Gastroesophageal sphincter (tissue), 3 donors: ENCODE measurements around the gene PATJ.

Source experiments
- POLR2A ChIP-seq, 2 donors: fragments of 450-650 bp; IDR thresholded peaks; one replicate each; pipeline ENCODE4 v1.6.1; 2017; ENCODE audit warnings: antibody characterized with exemption in 2 of 2, mild to moderate bottlenecking in 2 of 2, moderate library complexity in 1 of 2
- POLR2AphosphoS5 ChIP-seq: sonication (generic); formaldehyde crosslinking; IDR thresholded peaks from one replicate; pipeline ENCODE4 v1.6.1; 2017; ENCODE audit warnings: antibody characterized with exemption
- TF ChIP-seq, protein P1 (sequence below), 4 experiments: fragments of 200-600 bp in 2 of 4; fragments of 450-650 bp in 2 of 4; sonication (generic) in 1 of 4; IDR thresholded peaks; one replicate each; pipeline ENCODE4 v1.5.1; 2017 to 2019; ENCODE audit warnings: antibody characterized with exemption in 4 of 4, mild to moderate bottlenecking in 2 of 4, moderate library complexity in 2 of 4

DNA sequence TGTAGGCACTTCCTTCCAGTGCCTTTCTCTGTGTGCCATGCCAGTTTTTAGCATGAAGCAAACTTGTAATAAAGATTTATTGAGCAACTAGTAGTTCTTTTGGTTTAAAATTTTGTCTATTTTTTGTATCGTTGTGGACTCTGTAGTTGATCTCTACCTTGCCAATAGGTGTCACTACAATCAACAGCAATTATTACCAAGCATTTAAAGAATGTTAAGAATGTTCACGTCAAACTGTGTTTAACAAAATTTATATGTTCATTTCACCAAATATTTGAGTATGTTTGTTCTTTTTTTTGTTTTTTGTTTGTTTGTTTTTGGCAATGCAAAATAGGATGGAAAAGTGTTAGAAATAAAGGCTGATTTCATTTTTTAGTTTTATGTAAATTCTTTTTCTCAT lies 208.1 kb downstream of the PATJ start:
- no peak for TF ChIP-seq POLR2A (IDR thresholded peaks at IDR 0.05)
- TF ChIP-seq, protein P1, sequence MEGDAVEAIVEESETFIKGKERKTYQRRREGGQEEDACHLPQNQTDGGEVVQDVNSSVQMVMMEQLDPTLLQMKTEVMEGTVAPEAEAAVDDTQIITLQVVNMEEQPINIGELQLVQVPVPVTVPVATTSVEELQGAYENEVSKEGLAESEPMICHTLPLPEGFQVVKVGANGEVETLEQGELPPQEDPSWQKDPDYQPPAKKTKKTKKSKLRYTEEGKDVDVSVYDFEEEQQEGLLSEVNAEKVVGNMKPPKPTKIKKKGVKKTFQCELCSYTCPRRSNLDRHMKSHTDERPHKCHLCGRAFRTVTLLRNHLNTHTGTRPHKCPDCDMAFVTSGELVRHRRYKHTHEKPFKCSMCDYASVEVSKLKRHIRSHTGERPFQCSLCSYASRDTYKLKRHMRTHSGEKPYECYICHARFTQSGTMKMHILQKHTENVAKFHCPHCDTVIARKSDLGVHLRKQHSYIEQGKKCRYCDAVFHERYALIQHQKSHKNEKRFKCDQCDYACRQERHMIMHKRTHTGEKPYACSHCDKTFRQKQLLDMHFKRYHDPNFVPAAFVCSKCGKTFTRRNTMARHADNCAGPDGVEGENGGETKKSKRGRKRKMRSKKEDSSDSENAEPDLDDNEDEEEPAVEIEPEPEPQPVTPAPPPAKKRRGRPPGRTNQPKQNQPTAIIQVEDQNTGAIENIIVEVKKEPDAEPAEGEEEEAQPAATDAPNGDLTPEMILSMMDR (IDR thresholded peaks at IDR 0.05) = no peak
- no peak for TF ChIP-seq POLR2AphosphoS5
